HG03108 (cell line): Measurements from ENCODE around the gene GPRC5D.

Experiments used
- ATAC-seq: cut with Tn5 transposase; IDR thresholded peaks from one replicate; pipeline ENCODE4 v1.9.1; 2021; ENCODE audit warnings: moderate library complexity; ENCODE audit not compliant: unreplicated experiment

Gene GPRC5D

GRCh38 chr12:12909228-12909994 is 42.6 kb downstream of the GPRC5D start:
- ATAC-seq: no peak

- no peak for ATAC-seq
Measured at GRCh38 chr12:12908711-12909110, 43.3 kb downstream of the GPRC5D start.

- no peak for ATAC-seq
Measured at GRCh38 chr12:12908252-12908651, 43.7 kb downstream of the GPRC5D start.

GRCh38 chr12:12907552-12907951 is 44.4 kb downstream of the GPRC5D start:
- no peak for ATAC-seq

- ATAC-seq: no peak
Measured at GRCh38 chr12:12903642-12904609, 48.0 kb downstream of the GPRC5D start.

- ATAC-seq: no peak
Measured at GRCh38 chr12:12902036-12902435, 49.9 kb downstream of the GPRC5D start.

GRCh38 chr12:12901158-12901791 is 50.7 kb downstream of the GPRC5D start:
- ATAC-seq: no peak

- no peak for ATAC-seq
Measured at GRCh38 chr12:12900786-12901157, 51.2 kb downstream of the GPRC5D start.

- ATAC-seq: peak; percentile 59
Measured at GRCh38 chr12:12899530-12900380, 52.2 kb downstream of the GPRC5D start.

GRCh38 chr12:12898911-12899511 is 53.0 kb downstream of the GPRC5D start:
- no peak for ATAC-seq

- no peak for ATAC-seq
Measured at GRCh38 chr12:12898136-12898717, 53.7 kb downstream of the GPRC5D start.

- no peak for ATAC-seq
Measured at GRCh38 chr12:12897302-12897701, 54.7 kb downstream of the GPRC5D start.

- no peak for ATAC-seq
Measured at GRCh38 chr12:12896260-12896659, 55.7 kb downstream of the GPRC5D start.

GRCh38 chr12:12893438-12893837 is 58.5 kb downstream of the GPRC5D start:
- no peak for ATAC-seq

- ATAC-seq: no peak
Measured at GRCh38 chr12:12892681-12893141, 59.3 kb downstream of the GPRC5D start.

GRCh38 chr12:12891881-12892355 is 60.1 kb downstream of the GPRC5D start:
- ATAC-seq: no peak

GRCh38 chr12:12891080-12891880 is 60.7 kb downstream of the GPRC5D start, which contains the start of gene GPRC5A:
Gene GPRC5A (plus strand): TSS chr12:12891562. CDS start chr12:12908250, 16,688 bp downstream.
- no peak for ATAC-seq
